HepG2 (cell line): ENCODE data around the gene VWA3A. TPM values are rescaled to one million over a fixed set of nuclear protein-coding genes. Genes with fewer than 3 reads are reported as not detected.
A peak's percentile ranks its signal among the peaks of the same experiment; 100 is the strongest.

Experiments used
- CBX1 ChIP-seq: IDR thresholded peaks from one replicate; pipeline ENCODE4 v1.6.1; 2016; ENCODE audit warnings: antibody characterized with exemption, low read depth
- FOXK2 ChIP-seq: fragments of 450-650 bp; IDR thresholded peaks from 2 replicates; pipeline ENCODE4 v1.6.1; 2016
- GABPB1 ChIP-seq: IDR thresholded peaks from 2 replicates; pipeline ENCODE4 v1.6.1; 2016; ENCODE audit warnings: mild to moderate bottlenecking, missing genetic modification reagents, moderate library complexity, missing compliant biosample characterization
- HOXA9 ChIP-seq: sonication (generic); formaldehyde crosslinking; IDR thresholded peaks from 2 replicates; pipeline ENCODE4 v1.8.1; 2022; ENCODE audit warnings: missing genetic modification reagents, mild to moderate bottlenecking, moderate library complexity, borderline replicate concordance
- MTF1 ChIP-seq: sonication (generic); formaldehyde crosslinking; IDR thresholded peaks from 2 replicates; pipeline ENCODE4 v1.5.0; 2020; ENCODE audit warnings: missing genetic modification reagents
- NR0B2 ChIP-seq: sonication (generic); formaldehyde crosslinking; IDR thresholded peaks from 2 replicates; pipeline ENCODE4 v1.4.0; 2020; ENCODE audit warnings: mild to moderate bottlenecking, missing genetic modification reagents
- PHF5A ChIP-seq: IDR thresholded peaks from one replicate; pipeline ENCODE4 v1.6.1; 2018; ENCODE audit warnings: low read depth, missing genetic modification reagents; ENCODE audit not compliant: unreplicated experiment
- PPARG ChIP-seq: conservative IDR thresholded peaks from 2 replicates; pipeline ENCODE4 v1.6.1; 2016; ENCODE audit warnings: missing biosample characterization, missing genetic modification reagents
- RARG ChIP-seq: sonication (generic); formaldehyde crosslinking; IDR thresholded peaks from 2 replicates; pipeline ENCODE4 v1.4.0; 2020; ENCODE audit warnings: low read depth, mild to moderate bottlenecking, missing genetic modification reagents
- SIN3B ChIP-seq: fragments of 150-350 bp; IDR thresholded peaks from 2 replicates; pipeline ENCODE4 v1.6.1; 2014; ENCODE audit warnings: low read length
- SP2 ChIP-seq: sonication (generic); formaldehyde crosslinking; IDR thresholded peaks from 2 replicates; pipeline ENCODE4 v1.5.1; 2020; ENCODE audit warnings: mild to moderate bottlenecking, missing genetic modification reagents
- SP4 ChIP-seq: sonication (generic); formaldehyde crosslinking; IDR thresholded peaks from 2 replicates; pipeline ENCODE4 v1.8.1; 2023; ENCODE audit warnings: mild to moderate bottlenecking, missing genetic modification reagents
- SP5 ChIP-seq: IDR thresholded peaks from 2 replicates; pipeline ENCODE4 v1.6.1; 2016; ENCODE audit warnings: low read depth, borderline replicate concordance
- ZNF331 ChIP-seq: sonication (generic); formaldehyde crosslinking; IDR thresholded peaks from 2 replicates; pipeline ENCODE4 v1.4.0; 2020; ENCODE audit warnings: missing genetic modification reagents
- ZNF446 ChIP-seq: sonication (generic); formaldehyde crosslinking; IDR thresholded peaks from 2 replicates; pipeline ENCODE4 v1.5.0; 2020; ENCODE audit warnings: mild to moderate bottlenecking, missing genetic modification reagents
- ZNF513 ChIP-seq: sonication (generic); formaldehyde crosslinking; conservative IDR thresholded peaks from 2 replicates; pipeline ENCODE4 v1.5.0; 2020; ENCODE audit warnings: missing genetic modification reagents
- ZNF543 ChIP-seq: sonication (generic); formaldehyde crosslinking; IDR thresholded peaks from 2 replicates; pipeline ENCODE4 v1.4.0; 2020; ENCODE audit warnings: mild to moderate bottlenecking, missing genetic modification reagents
- ZNF589 ChIP-seq: sonication (generic); formaldehyde crosslinking; conservative IDR thresholded peaks from 2 replicates; pipeline ENCODE4 v1.8.0; 2022; ENCODE audit warnings: mild to moderate bottlenecking, moderate library complexity, missing genetic modification reagents
- ZNF775 ChIP-seq: sonication (generic); formaldehyde crosslinking; IDR thresholded peaks from 2 replicates; pipeline ENCODE4 v1.4.0; 2020; ENCODE audit warnings: missing genetic modification reagents, mild to moderate bottlenecking, moderate library complexity, borderline replicate concordance
- polyA plus RNA-seq, 8 experiments: library from polyadenylated mRNA; depleted of rRNA in 3 of 8; stranded (reverse) in 7 of 8; unstranded in 1 of 8; fragments of >200 nt; fragmentation: Illumina TruSeq in 4 of 8; extraction: Trizol in 4 of 8; gene quantifications; 2 replicates each; pipeline versions ENCODE4 v1.2.1 to v1.2.3, GENCODE V29; 2011 to 2016; ENCODE audit warnings: low read depth in 4 of 8, missing spikeins in 1 of 8, mixed read lengths in 1 of 8; ENCODE audit not compliant: insufficient read depth in 1 of 8
- total RNA-seq, 5 experiments: library from RNA; depleted of rRNA; stranded (reverse); fragments of >200 nt; fragmentation: Illumina TruSeq; extraction: Trizol; gene quantifications; 2 replicates each; pipeline ENCODE4 v1.2.3, GENCODE V29; 2016; ENCODE audit warnings: low read depth in 1 of 5
- TF ChIP-seq, protein P1 (sequence below): sonication (generic); formaldehyde crosslinking; IDR thresholded peaks from 2 replicates; pipeline ENCODE4 v1.4.0; 2020; ENCODE audit warnings: missing genetic modification reagents, borderline replicate concordance
- TF ChIP-seq, protein P2 (sequence below): sonication (generic); formaldehyde crosslinking; IDR thresholded peaks from 2 replicates; pipeline ENCODE4 v1.8.1; 2022; ENCODE audit warnings: low read depth, mild to moderate bottlenecking, missing genetic modification reagents

The VWA3A gene
- total and polyA plus RNA-seq, 2 of the 13 experiments (the other 11 are each of a cell fraction or from before 2014, with no cell fraction given), result 0.03 to 0.07 TPM

DNA sequence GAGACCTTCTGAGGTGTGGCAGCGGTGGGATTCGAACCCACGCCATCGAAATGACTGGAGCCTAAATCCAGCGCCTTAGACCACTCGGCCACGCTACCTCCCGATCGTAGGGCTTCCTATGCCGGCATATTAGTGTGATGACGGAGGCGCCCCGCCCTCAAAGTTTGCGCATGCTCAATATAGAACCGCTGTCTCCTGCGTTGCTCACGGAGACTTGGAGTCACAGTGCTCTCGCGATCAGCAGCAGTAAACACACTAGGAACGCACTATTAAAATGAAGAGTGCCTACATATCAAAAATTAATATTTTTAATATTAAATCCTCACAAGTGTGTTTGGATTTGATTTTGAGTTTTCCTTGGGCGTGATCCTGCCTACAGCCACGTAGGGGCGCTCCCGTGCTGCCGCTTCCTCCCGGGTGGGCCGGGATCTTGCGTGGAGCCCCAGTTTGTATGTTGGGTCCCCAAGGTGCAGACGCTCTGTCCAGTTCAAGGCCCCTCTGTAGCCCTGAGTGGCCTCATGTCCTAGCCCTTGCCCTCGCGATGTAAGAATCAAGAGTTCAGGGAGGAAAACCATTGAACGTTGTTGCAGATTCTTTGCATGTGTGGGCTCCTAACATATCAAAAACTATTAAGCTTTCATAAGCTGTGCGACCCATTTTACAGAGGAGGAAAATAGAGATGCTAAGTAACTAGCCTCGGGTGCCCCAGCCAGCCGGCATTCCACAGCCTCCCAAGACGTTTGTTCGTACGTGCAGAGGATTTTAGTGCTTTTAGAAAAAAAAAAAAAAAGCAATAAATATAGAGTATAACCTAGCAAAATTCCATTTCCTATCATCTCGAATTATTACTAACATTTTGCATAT is 103.6 kb downstream of the VWA3A start (continued):
- TF ChIP-seq, protein P1, sequence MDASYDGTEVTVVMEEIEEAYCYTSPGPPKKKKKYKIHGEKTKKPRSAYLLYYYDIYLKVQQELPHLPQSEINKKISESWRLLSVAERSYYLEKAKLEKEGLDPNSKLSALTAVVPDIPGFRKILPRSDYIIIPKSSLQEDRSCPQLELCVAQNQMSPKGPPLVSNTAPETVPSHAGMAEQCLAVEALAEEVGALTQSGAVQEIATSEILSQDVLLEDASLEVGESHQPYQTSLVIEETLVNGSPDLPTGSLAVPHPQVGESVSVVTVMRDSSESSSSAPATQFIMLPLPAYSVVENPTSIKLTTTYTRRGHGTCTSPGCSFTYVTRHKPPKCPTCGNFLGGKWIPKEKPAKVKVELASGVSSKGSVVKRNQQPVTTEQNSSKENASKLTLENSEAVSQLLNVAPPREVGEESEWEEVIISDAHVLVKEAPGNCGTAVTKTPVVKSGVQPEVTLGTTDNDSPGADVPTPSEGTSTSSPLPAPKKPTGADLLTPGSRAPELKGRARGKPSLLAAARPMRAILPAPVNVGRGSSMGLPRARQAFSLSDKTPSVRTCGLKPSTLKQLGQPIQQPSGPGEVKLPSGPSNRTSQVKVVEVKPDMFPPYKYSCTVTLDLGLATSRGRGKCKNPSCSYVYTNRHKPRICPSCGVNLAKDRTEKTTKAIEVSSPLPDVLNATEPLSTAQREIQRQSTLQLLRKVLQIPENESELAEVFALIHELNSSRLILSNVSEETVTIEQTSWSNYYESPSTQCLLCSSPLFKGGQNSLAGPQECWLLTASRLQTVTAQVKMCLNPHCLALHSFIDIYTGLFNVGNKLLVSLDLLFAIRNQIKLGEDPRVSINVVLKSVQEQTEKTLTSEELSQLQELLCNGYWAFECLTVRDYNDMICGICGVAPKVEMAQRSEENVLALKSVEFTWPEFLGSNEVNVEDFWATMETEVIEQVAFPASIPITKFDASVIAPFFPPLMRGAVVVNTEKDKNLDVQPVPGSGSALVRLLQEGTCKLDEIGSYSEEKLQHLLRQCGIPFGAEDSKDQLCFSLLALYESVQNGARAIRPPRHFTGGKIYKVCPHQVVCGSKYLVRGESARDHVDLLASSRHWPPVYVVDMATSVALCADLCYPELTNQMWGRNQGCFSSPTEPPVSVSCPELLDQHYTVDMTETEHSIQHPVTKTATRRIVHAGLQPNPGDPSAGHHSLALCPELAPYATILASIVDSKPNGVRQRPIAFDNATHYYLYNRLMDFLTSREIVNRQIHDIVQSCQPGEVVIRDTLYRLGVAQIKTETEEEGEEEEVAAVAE, result peak; percentile 79
- TF ChIP-seq GABPB1 (peak; percentile 70), ZNF446 (CRISPR knock-in tag) (0 out of 2 replicates have a peak, but pooled peaks have one; percentile 36), HOXA9 (CRISPR knock-in tag) (no peak), PHF5A (CRISPR knock-in tag) (peak; percentile 96), SP5 (peak; percentile 96), SIN3B (peak; percentile 67; the same call in 1 of the 2 replicates), SP2 (no peak), ZNF543 (CRISPR knock-in tag) (peak; percentile 90), FOXK2 (peak; percentile 18; the same call in 1 of the 2 replicates), ZNF775 (CRISPR knock-in tag) (peak; percentile 82), SP4 (peak; percentile 78), ZNF513 (CRISPR knock-in tag) (peak; percentile 95; the same call in 1 of the 2 replicates), CBX1 (peak; percentile 65), ZNF331 (CRISPR knock-in tag) (peak; percentile 97), RARG (CRISPR knock-in tag) (peak; percentile 29; the same call in 1 of the 2 replicates), ZNF589 (CRISPR knock-in tag) (peak; percentile 64), MTF1 (no peak), NR0B2 (no peak), PPARG (CRISPR knock-in tag) (no peak; the same call in 1 of the 2 replicates)
- TF ChIP-seq, protein P2, sequence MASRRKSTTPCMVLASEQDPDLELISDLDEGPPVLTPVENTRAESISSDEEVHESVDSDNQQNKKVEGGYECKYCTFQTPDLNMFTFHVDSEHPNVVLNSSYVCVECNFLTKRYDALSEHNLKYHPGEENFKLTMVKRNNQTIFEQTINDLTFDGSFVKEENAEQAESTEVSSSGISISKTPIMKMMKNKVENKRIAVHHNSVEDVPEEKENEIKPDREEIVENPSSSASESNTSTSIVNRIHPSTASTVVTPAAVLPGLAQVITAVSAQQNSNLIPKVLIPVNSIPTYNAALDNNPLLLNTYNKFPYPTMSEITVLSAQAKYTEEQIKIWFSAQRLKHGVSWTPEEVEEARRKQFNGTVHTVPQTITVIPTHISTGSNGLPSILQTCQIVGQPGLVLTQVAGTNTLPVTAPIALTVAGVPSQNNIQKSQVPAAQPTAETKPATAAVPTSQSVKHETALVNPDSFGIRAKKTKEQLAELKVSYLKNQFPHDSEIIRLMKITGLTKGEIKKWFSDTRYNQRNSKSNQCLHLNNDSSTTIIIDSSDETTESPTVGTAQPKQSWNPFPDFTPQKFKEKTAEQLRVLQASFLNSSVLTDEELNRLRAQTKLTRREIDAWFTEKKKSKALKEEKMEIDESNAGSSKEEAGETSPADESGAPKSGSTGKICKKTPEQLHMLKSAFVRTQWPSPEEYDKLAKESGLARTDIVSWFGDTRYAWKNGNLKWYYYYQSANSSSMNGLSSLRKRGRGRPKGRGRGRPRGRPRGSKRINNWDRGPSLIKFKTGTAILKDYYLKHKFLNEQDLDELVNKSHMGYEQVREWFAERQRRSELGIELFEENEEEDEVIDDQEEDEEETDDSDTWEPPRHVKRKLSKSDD, result 0 out of 2 replicates have a peak, but pooled peaks have one; percentile 74
